OCI-LY7 (cell line): ENCODE results near the gene CBFA2T2.

Source experiments
- EZH2phosphoT487 ChIP-seq: fragments of 200-600 bp; sonication (generic); IDR thresholded peaks from 2 replicates; pipeline ENCODE4 v1.6.1; 2018; ENCODE audit warnings: low read depth, borderline replicate concordance, mild to moderate bottlenecking, mixed run types, antibody characterized with exemption, low read length, moderate library complexity, mixed read lengths
- TF ChIP-seq, protein P1 (sequence below): fragments of 200-600 bp; sonication (generic); conservative IDR thresholded peaks from 2 replicates; pipeline ENCODE4 v1.5.1; 2014; ENCODE audit warnings: mild to moderate bottlenecking, antibody characterized with exemption, low read length, moderate library complexity, mixed read lengths

DNA sequence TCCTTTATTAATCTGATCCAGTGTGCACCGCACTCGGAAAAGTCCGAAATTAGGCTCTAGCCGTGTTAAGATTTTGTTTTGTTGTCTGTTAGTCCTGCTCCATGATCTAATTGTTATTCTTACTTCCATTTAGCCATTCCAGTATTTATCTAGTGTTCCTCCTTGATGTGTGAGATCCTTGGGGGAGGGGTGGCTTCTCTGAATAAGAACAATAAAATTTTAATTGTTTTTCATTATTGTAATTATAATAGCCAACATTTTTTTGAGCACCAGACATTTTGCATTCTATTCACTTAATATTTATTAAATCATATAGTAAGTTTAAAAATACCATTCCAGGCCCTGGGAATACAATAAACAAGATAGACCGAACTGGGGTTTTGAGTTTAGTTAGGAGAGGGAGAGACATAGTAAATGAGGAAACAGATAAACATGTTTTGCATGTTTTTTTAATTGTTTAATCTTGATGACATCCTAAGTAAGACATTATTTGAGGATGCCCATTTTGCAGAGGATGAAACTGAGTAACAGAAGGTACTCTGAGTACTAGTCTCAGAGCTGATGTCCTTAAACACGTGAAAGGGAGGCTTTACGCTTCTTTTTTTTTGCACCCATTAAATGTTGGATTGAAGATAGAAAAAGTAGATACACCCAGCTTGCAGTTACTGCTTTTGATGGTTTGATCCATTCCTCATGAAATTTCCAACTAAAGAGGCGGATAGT lies 1.2 kb downstream of the CBFA2T2 start:
- TF ChIP-seq, protein P1, sequence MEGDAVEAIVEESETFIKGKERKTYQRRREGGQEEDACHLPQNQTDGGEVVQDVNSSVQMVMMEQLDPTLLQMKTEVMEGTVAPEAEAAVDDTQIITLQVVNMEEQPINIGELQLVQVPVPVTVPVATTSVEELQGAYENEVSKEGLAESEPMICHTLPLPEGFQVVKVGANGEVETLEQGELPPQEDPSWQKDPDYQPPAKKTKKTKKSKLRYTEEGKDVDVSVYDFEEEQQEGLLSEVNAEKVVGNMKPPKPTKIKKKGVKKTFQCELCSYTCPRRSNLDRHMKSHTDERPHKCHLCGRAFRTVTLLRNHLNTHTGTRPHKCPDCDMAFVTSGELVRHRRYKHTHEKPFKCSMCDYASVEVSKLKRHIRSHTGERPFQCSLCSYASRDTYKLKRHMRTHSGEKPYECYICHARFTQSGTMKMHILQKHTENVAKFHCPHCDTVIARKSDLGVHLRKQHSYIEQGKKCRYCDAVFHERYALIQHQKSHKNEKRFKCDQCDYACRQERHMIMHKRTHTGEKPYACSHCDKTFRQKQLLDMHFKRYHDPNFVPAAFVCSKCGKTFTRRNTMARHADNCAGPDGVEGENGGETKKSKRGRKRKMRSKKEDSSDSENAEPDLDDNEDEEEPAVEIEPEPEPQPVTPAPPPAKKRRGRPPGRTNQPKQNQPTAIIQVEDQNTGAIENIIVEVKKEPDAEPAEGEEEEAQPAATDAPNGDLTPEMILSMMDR = no peak
- no peak for TF ChIP-seq EZH2phosphoT487
